Keratinocyte (primary cell): ENCODE measurements around the gene RGS3. TPM values are rescaled to one million over a fixed set of nuclear protein-coding genes. Genes with fewer than 3 reads are reported as not detected.

Source experiments
- DNase-seq: peaks from one replicate; pipeline ENCODE4 v3.0.0-alpha.2; 2011; ENCODE audit warnings: low read depth, missing footprints, low spot score
- FAIRE-seq: peaks from 2 replicates; lab custom pipeline; 2011; peaks lifted over from hg19 to GRCh38; lab: Jason Lieb, UNC
- H2AFZ ChIP-seq: 2 replicates; pipeline ENCODE4 v1.6.0; 2012; ENCODE audit warnings: low read length, control low read depth, inconsistent platforms; ENCODE audit not compliant: control insufficient read depth
- H3K27ac ChIP-seq: 2 replicates; pipeline ENCODE4 v1.5.1; 2011; ENCODE audit warnings: low read length; ENCODE audit not compliant: control insufficient read depth, insufficient read depth
- H3K27me3 ChIP-seq: 3 replicates; pipeline ENCODE4 v1.6.0; 2011; ENCODE audit warnings: low read length; ENCODE audit not compliant: control insufficient read depth, insufficient read depth; ENCODE audit errors: extremely low read depth
- H3K36me3 ChIP-seq, 2 experiments: 2 replicates in 1 of 2; 3 replicates in 1 of 2; pipeline ENCODE4 v1.5.1; 2011; ENCODE audit warnings: low read length in 2 of 2, mild to moderate bottlenecking in 1 of 2; ENCODE audit not compliant: control insufficient read depth in 2 of 2, insufficient read depth in 2 of 2; ENCODE audit errors: extremely low read depth in 1 of 2
- H3K4me1 ChIP-seq: 3 replicates; pipeline ENCODE4 v1.5.1; 2011; ENCODE audit warnings: low read length; ENCODE audit not compliant: control insufficient read depth, insufficient read depth; ENCODE audit errors: extremely low read depth
- H3K4me2 ChIP-seq: 3 replicates; pipeline ENCODE4 v1.6.0; 2011; ENCODE audit warnings: low read depth, low read length; ENCODE audit not compliant: control insufficient read depth, insufficient read depth; ENCODE audit errors: extremely low read depth
- H3K4me3 ChIP-seq, 3 experiments: fragments of 200-600 bp in 1 of 3; sonication (generic) in 1 of 3; 2 replicates in 2 of 3; 3 replicates in 1 of 3; pipeline ENCODE4 v1.5.1; 2011 to 2016; ENCODE audit warnings: low read length in 3 of 3, mild to moderate bottlenecking in 3 of 3, control low read depth in 2 of 3, inconsistent platforms in 1 of 3, low read depth in 1 of 3, mixed read lengths in 1 of 3, mixed run types in 1 of 3, moderate library complexity in 1 of 3; ENCODE audit not compliant: control insufficient read depth in 2 of 3, insufficient read depth in 2 of 3; ENCODE audit errors: extremely low read depth in 1 of 3
- H3K79me2 ChIP-seq: 2 replicates; pipeline ENCODE4 v1.6.0; 2012; ENCODE audit warnings: low read length; ENCODE audit not compliant: control insufficient read depth, insufficient read depth
- H3K9ac ChIP-seq: 3 replicates; pipeline ENCODE4 v1.6.0; 2011; ENCODE audit warnings: low read length; ENCODE audit not compliant: control insufficient read depth, insufficient read depth; ENCODE audit errors: extremely low read depth
- H3K9me1 ChIP-seq: 3 replicates; pipeline ENCODE4 v1.6.0; 2011; ENCODE audit warnings: low read length; ENCODE audit not compliant: control insufficient read depth, insufficient read depth; ENCODE audit errors: extremely low read depth
- H3K9me3 ChIP-seq: 2 replicates; pipeline ENCODE4 v1.5.1; 2012; ENCODE audit warnings: low read depth, low read length; ENCODE audit not compliant: control insufficient read depth
- H4K20me1 ChIP-seq: 3 replicates; pipeline ENCODE4 v1.6.0; 2011; ENCODE audit warnings: low read length; ENCODE audit not compliant: control insufficient read depth, insufficient read depth; ENCODE audit errors: extremely low read depth
- EZH2 ChIP-seq: IDR thresholded peaks from one replicate; pipeline ENCODE4 v1.6.1; 2012; ENCODE audit warnings: inconsistent platforms, mild to moderate bottlenecking, low read length, moderate library complexity
- dilution Hi-C: fragments of 300-500 bp; cut with MboI; formaldehyde crosslinking; loops from one replicate; pipeline ENCODE4 v1.7.0; 2020; ENCODE audit warnings: low sequenced_read_pairs; ENCODE audit not compliant: extremely low pct_ligation_motif_present
- polyA plus RNA-seq, 5 experiments: library from polyadenylated mRNA; depleted of rRNA in 3 of 5; stranded (reverse) in 3 of 5; stranded (forward) in 1 of 5; unstranded in 1 of 5; fragments of >200 nt; gene quantifications; 1 replicate in 1 of 5; 2 replicates in 3 of 5; 3 replicates in 1 of 5; pipeline versions ENCODE4 v1.2.1 to v1.2.3, GENCODE V29; 2011 to 2012; ENCODE audit warnings: missing spikeins in 2 of 5, low read depth in 1 of 5, low replicate concordance in 1 of 5
- TF ChIP-seq, protein P1 (sequence below), 3 experiments: IDR thresholded peaks in 1 of 3; conservative IDR thresholded peaks in 1 of 3; optimal IDR thresholded peaks in 1 of 3; 2 replicates in 2 of 3; 3 replicates in 1 of 3; pipeline versions ENCODE3 to v1.5.1; 2011; ENCODE audit warnings: low read length in 3 of 3, mild to moderate bottlenecking in 3 of 3, moderate library complexity in 2 of 3, control low read depth in 1 of 3, inconsistent platforms in 1 of 3; ENCODE audit not compliant: insufficient read depth in 2 of 3; ENCODE audit errors: extremely low read depth in 1 of 3

The RGS3 gene
- polyA plus RNA-seq, 1 donor (not counting 4 experiments of a cell fraction or from before 2014, with no cell fraction given) = 19.6 TPM

DNA sequence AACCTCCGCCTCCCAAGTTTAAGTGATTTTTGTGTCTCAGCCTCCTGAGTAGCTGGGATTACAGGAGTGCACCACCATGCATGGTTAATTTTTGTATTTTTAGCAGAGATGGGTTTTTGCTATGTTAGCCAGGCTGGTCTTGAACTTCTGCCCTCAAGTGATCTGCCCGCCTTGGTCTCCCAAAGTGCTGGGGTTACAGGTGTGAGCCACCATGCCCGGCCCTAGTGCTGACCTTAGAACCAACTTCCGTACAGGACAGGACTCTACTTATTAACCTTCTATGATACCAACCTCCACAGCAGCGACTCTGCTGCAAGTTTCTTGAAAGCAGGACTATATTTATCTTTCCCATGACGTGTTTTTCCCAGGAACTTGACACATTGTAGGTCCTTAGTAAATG is 176.9 kb downstream of the RGS3 start:
- Histone ChIP-seq H2AFZ (no peak overlapping the region), H3K9me1 (no peaks in the 10 kb centered on the region), H3K4me1 (no peaks in the 10 kb centered on the region), H3K9ac (no peak overlapping the region), H3K36me3 (no peaks in the 10 kb centered on the region), H3K9me3 (no peaks in the 10 kb centered on the region), H3K27ac (no peak overlapping the region), H3K27me3 (no peaks in the 10 kb centered on the region), H4K20me1 (no peaks in the 10 kb centered on the region), H3K79me2 (no peaks in the 10 kb centered on the region), H3K4me3 (no peak overlapping the region), H3K4me2 (no peak overlapping the region)
- FAIRE-seq (no peak), DNase-seq (no peak)
- no peak for TF ChIP-seq EZH2
- TF ChIP-seq, protein P1, sequence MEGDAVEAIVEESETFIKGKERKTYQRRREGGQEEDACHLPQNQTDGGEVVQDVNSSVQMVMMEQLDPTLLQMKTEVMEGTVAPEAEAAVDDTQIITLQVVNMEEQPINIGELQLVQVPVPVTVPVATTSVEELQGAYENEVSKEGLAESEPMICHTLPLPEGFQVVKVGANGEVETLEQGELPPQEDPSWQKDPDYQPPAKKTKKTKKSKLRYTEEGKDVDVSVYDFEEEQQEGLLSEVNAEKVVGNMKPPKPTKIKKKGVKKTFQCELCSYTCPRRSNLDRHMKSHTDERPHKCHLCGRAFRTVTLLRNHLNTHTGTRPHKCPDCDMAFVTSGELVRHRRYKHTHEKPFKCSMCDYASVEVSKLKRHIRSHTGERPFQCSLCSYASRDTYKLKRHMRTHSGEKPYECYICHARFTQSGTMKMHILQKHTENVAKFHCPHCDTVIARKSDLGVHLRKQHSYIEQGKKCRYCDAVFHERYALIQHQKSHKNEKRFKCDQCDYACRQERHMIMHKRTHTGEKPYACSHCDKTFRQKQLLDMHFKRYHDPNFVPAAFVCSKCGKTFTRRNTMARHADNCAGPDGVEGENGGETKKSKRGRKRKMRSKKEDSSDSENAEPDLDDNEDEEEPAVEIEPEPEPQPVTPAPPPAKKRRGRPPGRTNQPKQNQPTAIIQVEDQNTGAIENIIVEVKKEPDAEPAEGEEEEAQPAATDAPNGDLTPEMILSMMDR (optimal IDR thresholded peaks at IDR 0.05 in 1 of 3, IDR thresholded peaks at IDR 0.05 in 1 of 3, conservative IDR thresholded peaks at IDR 0.05 in 1 of 3; ENCODE audit: extremely low read depth in 1 of 3, insufficient read depth in 2 of 3, low read length in 3 of 3) = no peak
- dilution Hi-C loops = no loop called here

DNA sequence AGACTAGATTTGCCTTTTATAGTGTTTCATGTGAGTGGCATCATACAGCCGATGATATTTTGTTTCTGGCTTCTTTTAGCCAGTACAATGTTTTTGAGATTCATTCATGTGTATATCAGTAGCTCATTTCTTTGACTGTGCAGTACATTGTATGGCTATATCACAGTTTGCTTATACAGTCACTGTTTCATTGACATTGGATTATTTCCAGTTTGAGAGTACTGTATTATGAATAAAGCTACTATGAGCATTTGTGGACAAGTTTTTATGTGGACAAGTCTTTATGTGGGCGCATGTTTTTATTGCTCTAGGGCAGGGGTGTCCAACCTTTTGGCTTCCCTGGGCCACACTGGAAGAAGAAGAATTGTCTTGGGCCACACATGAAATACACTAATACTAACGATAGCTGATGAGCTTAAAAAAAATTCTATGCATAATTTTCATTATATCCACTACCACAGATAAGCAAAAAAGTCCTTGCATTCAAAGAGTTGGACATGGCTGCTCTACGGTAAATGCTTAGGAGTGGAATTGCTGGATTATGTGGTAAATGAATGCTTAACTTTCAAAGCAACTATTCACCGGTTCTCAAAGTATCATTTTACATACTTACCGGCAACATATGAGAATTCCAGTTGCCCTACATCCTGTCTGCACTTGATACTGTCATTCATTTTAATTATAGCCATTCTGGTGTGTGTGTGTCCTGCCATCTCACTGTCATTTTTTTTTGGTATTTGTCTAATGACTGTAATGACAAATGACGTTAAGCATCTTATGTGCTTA is 177.8 kb downstream of the RGS3 start:
- no peaks in the 10 kb centered on the region for H3K4me1 ChIP-seq
- DNase-seq (no peak), FAIRE-seq (no peak)
- no peak overlapping the region for H3K4me3 ChIP-seq
- dilution Hi-C loops = no loop called here
- no peaks in the 10 kb centered on the region for H3K79me2 ChIP-seq
- no peaks in the 10 kb centered on the region for H3K36me3 ChIP-seq
- H4K20me1 ChIP-seq = no peaks in the 10 kb centered on the region
- no peak overlapping the region for H2AFZ ChIP-seq
- no peak for TF ChIP-seq EZH2
- TF ChIP-seq, protein P1 (optimal IDR thresholded peaks at IDR 0.05 in 1 of 3, IDR thresholded peaks at IDR 0.05 in 1 of 3, conservative IDR thresholded peaks at IDR 0.05 in 1 of 3; ENCODE audit: extremely low read depth in 1 of 3, insufficient read depth in 2 of 3, low read length in 3 of 3) = no peak
- H3K27ac ChIP-seq = no peak overlapping the region
- H3K4me2 ChIP-seq = no peak overlapping the region
- H3K27me3 ChIP-seq = no peaks in the 10 kb centered on the region
- H3K9ac ChIP-seq = no peak overlapping the region
- no peaks in the 10 kb centered on the region for H3K9me1 ChIP-seq
- H3K9me3 ChIP-seq = no peaks in the 10 kb centered on the region
